ENCODE measurements around the gene CARM1. TPM values are rescaled to one million over a fixed set of nuclear protein-coding genes. Genes with fewer than 3 reads are reported as not detected.

CARM1 gene
- total RNA-seq, 2 donors from 2014 or later: 15.3 to 19.8 TPM

DNA sequence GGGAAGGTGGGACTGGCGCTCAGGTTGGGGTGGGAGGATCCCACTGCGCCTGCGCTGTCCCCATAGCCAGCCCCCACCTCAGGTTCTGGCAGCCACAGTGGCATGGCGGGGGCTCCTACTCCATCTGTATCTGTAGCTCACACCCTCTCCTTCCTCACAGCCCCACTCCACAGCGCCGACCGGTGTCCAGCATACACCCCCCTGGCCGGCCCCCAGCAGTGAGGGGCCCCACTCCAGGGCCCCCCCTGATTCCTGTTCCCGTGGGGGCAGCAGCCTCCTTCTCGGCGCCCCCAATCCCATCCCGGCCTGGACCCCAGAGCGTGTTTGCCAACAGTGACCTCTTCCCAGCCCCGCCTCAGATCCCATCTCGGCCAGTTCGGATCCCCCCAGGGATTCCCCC, 41.4 kb upstream of the CARM1 start:
- DNase-seq (ENCODE audit: low spot score): no peak
- TF ChIP-seq, protein P1, sequence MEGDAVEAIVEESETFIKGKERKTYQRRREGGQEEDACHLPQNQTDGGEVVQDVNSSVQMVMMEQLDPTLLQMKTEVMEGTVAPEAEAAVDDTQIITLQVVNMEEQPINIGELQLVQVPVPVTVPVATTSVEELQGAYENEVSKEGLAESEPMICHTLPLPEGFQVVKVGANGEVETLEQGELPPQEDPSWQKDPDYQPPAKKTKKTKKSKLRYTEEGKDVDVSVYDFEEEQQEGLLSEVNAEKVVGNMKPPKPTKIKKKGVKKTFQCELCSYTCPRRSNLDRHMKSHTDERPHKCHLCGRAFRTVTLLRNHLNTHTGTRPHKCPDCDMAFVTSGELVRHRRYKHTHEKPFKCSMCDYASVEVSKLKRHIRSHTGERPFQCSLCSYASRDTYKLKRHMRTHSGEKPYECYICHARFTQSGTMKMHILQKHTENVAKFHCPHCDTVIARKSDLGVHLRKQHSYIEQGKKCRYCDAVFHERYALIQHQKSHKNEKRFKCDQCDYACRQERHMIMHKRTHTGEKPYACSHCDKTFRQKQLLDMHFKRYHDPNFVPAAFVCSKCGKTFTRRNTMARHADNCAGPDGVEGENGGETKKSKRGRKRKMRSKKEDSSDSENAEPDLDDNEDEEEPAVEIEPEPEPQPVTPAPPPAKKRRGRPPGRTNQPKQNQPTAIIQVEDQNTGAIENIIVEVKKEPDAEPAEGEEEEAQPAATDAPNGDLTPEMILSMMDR (IDR thresholded peaks at IDR 0.05): no peak
- Histone ChIP-seq H3K9me3 (no peaks in the 10 kb centered on the region), H3K4me3 (no peak overlapping the region), H3K27ac (no peak overlapping the region), H3K27me3 (no peaks in the 10 kb centered on the region), H3K4me1 (peaks cover 0 to under 1% of the 10 kb centered on the region in 2 donors), H3K36me3 (peaks cover 63% of the 10 kb centered on the region)

DNA sequence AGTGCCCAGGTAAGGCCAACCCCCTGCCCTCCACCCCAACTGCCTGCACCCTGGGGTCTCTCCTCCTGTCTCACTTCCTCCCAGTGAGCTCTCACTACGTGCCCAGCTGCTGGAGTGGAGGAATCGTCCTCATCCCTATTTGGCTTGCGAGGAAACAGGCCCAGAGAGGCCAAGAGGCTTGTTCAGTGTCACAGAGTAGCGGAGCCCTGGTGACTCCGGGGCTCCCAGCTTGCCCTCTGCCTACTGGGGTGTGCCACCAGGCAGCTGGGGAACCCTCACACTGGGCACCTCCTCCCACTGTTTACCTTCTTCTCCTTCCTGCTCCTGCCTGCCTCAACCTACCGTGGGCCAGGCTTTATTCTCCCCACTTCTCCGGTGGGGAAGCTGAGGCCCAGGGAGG, 41.0 kb upstream of the CARM1 start:
- Histone ChIP-seq H3K36me3 (peaks cover 59% of the 10 kb centered on the region), H3K27me3 (no peaks in the 10 kb centered on the region), H3K27ac (no peak overlapping the region), H3K4me1 (peaks cover 0 to 5% of the 10 kb centered on the region in 2 donors), H3K4me3 (no peak overlapping the region), H3K9me3 (no peaks in the 10 kb centered on the region)
- DNase-seq (ENCODE audit: low spot score): no peak
- TF ChIP-seq, protein P1 (IDR thresholded peaks at IDR 0.05): no peak

DNA sequence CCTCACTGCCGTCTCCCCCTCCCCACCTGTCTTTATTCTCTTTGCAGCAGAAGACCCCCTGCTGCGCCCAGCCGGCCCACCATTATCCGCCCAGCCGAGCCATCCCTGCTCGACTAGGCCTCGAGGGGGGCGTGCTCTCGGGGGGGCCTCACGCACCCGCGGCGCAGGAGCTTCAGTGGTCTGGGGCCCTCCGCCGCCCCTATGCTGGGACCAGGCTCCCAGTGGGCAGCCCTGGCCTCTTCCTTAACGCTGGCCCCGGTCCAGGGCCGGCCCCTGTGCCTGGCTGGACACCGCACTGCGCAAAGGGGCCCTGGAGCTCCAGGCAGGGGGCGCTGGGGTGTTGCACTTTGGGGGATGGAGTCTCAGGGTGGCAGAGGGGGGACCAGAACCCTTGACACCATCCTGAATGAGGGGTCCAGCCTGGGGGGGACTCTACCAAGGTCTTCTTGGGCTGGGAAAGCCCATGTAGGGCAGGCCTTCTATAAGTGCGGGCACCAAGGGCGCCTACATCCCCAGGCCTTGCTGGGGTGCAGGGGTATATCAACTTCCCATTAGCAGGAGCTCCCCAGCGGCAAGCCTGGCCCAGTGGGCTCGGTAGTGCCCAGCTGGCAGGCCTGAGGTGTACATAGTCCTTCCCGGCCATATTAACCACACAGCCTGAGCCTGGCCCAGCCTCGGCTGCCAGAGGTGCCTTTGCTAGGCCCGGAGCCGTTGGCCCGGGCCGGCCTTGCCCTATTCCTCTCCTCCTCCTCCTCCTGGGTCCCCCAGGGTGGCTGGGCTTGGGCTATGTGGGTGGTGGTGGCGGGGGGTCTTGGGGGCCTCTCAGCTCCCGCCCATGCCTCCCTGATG, 40.2 kb upstream of the CARM1 start:
- Histone ChIP-seq H3K4me3 (no peak overlapping the region), H3K27me3 (no peaks in the 10 kb centered on the region), H3K36me3 (peaks cover 51% of the 10 kb centered on the region), H3K27ac (no peak overlapping the region), H3K4me1 (peaks cover 0 to 6% of the 10 kb centered on the region in 2 donors), H3K9me3 (no peaks in the 10 kb centered on the region)
- DNase-seq (ENCODE audit: low spot score): no peak
- TF ChIP-seq, protein P1 (IDR thresholded peaks at IDR 0.05): no peak

DNA sequence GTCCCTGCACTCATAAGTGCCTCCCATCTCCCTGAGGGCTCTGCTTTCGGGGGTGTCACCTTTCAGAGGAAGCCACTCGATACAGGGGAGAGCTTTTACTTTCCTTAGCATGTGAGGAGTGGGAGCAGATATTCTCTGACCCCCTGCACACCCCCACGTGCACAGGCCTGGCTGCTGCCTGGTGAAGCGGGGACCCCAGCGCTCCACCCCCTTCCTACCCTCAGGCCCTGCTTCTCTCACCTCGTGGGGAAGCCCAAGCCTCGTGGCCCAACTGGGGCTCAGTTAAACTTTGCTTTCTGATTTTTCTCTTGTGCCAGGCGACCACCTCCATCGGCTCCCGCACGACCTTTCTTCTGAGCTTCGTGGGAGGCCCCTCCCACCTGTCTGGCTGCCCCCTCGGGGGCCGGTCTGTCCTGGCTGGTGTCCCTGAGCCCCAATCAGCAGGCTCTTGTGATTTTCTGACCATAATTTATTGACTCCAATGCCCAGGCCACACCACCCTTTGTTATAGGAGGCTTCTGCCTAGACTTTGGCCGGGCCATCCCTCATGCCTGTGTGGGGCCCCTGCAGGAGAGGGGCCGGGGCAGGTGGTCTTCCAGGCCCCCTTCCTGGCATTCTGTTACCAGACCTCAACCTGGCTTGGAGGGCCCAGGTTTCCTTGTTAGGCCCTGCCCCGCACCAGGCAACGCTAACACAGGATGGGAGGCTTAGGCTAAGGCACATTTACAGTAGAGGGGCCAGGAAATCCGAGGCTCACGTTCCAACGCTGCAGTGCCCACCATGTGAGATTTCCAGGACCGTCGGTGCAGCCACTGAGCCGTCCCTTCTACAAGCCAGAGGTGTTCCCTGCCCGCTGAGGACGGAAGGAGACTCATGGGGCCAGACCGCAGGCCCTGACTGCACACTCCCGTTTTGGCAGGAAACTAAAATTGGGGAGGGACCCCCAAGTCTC, 39.1 kb upstream of the CARM1 start:
- peaks cover 0 to 14% of the 10 kb centered on the region in 2 donors for H3K4me1 ChIP-seq
- DNase-seq (ENCODE audit: low spot score): no peak
- no peaks in the 10 kb centered on the region for H3K27me3 ChIP-seq
- no peak overlapping the region for H3K27ac ChIP-seq
- H3K9me3 ChIP-seq: peaks cover 0 to 6% of the 10 kb centered on the region in 2 donors
- no peak overlapping the region for H3K4me3 ChIP-seq
- H3K36me3 ChIP-seq: peaks cover 41% of the 10 kb centered on the region
- TF ChIP-seq, protein P1 (IDR thresholded peaks at IDR 0.05): no peak

DNA sequence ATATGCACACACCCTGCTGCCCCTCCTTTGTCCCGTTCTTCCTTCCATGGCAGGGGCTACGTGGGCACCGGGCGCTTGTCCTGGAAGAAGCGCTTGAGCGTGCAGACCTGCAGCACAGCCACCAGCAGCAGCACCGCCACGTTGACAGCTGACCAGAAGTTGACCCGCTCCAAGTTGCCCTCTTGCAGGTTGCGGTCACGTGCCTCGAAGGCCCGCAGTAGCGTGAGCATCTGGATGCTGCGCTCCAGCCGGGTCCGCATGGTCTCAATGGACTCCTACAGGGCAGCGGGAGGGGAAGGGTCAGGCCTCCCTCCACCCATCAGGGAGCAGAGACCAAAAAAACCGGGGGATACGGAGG, 38.4 kb upstream of the CARM1 start:
- H3K4me3 ChIP-seq: no peak overlapping the region
- TF ChIP-seq, protein P1 (IDR thresholded peaks at IDR 0.05): no peak
- peaks cover 0 to 14% of the 10 kb centered on the region in 2 donors for H3K4me1 ChIP-seq
- DNase-seq (ENCODE audit: low spot score): no peak
- H3K9me3 ChIP-seq: peaks cover 0 to 6% of the 10 kb centered on the region in 2 donors
- peaks cover 41% of the 10 kb centered on the region for H3K36me3 ChIP-seq
- no peak overlapping the region for H3K27ac ChIP-seq
- no peaks in the 10 kb centered on the region for H3K27me3 ChIP-seq
